Stimulated activated CD4-positive, alpha-beta T cell treated with anti-CD3 and anti-CD28 coated beads, Interleukin-4, amount 100 ng/mL, for 48 hours (primary cell): Measurements from ENCODE around the gene WDR7.

Source experiments
- DNase-seq, 2 donors: peaks; one replicate each; pipeline ENCODE4 v3.0.0-alpha.2; 2020; ENCODE audit warnings: low read depth in 2 of 2

Gene WDR7

DNA sequence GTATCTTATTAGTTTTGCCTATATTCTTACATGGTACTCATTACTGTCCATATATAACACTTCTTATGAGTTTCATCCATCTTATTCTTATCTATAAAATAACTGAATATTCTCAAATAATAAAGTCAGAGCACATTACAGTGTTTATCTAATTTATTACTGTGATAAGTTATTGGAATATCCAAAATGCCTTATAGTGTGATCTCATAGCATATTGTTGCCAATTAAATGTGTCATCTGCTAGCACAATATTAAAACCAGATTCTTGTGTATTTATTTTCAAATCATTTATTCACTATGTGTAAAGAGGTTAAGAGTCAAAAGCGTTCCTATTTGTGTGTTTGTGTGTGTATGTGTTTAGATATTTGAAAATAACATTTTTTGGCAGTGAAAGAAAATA, 151.9 kb downstream of the WDR7 start:
- no peak for DNase-seq

DNA sequence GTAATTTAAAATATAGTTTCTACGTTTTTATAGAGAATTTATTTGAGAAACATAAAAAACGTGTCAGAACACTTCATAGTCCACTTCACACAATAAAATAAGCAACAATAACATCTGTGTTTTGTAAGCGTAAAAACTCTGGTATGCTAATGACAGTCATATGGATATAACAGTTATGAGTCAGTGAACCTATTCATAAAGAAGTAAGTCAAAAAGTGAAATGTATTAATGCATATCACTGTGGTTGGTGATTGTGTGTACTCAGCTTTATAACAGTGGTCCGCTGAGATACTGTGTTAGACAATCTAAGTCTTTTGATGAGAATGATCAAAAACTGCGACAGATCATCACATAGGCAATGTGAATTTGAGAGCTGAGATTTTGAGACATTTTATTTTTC, 153.2 kb downstream of the WDR7 start:
- no peak for DNase-seq

DNA sequence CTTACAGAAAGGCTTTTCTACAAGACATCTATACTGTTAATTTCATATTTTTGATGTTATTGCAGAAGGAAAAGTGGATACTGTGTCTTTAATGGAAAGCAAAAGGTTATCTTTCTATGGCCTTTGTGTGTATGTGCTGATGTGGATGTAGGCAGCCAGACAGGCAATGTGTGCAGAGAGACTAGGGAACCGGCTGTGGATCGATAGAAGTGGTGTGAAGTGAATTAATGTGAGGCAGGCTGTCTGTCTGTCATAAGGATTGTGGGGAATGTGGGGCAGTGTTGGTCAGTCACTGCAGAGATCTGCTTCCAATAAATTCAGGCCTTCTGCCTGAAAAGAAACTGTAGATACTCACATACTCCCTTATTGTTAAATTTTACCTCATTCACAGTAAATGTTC, 156.7 kb downstream of the WDR7 start:
- no peak for DNase-seq

DNA sequence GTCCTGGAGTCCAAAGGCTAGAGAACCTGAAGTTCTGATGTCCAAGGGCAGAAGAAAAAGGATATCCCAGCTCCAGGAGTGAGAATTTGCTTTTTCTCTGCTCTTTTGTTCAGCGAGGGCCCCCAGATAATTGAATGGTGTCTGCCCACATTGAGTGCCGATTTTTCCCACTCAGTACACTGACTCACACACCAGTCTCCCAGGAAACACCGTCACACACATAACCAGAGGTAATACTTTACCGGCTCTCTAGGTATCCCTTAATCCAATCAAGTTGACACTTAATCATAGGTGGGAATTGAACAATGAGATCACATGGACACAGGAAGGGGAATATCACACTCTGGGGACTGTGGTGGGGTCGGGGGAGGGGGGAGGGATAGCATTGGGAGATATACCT, 161.5 kb downstream of the WDR7 start:
- DNase-seq = no peak

DNA sequence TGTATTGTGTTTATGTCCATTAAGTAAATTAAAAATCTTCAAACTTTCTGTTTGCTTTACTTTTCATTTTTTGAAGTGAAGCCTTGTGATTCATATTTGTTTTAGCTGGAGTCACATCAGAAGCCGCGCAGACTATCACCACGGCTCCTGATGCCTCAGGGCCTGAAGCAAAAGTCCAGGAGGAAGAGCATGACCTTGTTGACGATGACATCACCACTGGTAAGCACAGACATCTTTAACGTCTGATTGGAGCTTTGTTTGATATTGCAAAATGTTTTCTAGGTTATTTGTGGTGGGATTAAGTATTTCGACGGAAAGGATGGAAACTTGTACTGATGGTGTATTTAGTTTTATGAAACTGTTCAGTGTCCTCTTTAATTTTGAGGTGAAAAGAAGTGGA, 164.8 kb downstream of the WDR7 start:
- DNase-seq = no peak

DNA sequence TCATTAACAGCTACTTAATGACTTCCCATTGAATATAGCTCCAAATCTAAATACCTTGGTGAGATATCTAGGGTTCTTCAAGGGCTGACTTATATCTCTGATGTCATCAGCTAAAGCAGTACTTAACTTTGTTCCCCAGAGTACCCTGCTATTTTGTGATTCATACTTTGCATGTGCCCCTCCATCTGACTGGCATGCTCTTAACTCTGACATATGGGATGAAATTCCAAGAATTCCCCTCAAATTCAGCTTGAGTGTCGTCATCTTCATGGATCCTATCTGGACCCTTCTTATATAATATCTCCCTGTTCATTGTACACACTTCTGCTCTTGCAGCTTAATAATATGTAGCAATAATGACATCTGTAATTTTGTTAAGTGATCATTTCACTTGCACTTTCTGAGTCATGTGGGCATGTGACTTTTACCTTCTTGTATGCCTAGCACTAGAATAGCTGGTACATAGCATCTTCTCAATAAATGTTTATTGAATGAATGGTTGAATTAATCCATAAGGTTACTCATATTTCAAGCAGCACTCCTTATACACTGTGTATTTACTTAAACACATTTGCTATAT, 172.9 kb downstream of the WDR7 start:
- DNase-seq = no peak

DNA sequence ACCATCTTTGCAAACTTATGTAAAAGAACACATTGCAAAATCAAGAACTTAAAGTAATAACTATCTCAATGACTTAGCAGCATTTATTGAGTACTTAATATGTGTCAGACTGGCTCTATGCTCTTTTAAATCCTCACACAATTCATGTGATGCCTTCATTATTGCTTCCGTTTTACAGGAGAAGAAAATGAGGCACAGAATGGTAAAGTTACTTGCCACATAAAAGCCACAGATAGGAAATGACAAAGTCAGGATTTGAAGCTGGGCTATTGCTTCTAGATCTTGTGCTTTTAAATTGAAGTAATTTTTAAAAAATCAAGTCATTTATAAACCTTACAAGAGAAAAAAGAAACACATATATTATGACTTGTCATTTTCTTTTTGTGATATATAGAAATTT, 174.2 kb downstream of the WDR7 start:
- DNase-seq = no peak

DNA sequence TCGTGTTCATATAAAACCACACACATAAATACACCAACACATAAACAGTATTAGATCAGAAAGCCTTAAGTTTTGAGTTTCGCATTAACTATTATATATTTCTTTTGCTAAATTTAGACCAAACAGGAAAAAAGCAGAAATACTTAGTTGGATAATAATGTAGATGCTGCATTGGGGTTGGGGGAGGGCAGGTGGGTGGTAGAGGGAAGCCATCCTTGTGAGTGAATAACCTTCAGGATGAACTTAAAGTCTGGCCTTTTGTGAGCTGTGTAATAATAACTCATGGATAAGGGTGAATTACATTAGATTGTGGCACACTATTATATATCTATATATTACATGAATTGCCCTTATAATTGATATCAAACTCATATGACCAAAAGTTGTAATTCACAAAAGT, 174.7 kb downstream of the WDR7 start:
- no peak for DNase-seq

DNA sequence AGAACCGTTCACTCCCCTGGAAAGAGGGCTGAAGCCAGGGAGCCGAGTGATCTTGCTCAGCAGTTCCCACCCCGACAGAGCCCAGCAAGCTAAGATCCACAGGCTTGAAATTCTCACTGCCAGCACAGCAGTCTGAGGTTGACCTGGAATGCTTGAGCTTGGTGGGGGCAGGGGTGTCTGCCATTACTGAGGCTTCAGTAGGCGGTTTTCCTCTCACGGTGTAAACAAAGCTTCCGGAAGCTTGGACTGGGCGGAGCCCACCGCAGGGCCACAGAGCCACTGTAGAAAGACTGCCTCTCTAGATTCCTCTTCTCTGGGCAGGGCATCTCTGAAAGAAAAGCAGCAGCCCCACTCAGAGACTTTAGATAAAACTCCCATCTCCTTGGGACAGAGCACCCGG, 180.8 kb downstream of the WDR7 start:
- no peak for DNase-seq

DNA sequence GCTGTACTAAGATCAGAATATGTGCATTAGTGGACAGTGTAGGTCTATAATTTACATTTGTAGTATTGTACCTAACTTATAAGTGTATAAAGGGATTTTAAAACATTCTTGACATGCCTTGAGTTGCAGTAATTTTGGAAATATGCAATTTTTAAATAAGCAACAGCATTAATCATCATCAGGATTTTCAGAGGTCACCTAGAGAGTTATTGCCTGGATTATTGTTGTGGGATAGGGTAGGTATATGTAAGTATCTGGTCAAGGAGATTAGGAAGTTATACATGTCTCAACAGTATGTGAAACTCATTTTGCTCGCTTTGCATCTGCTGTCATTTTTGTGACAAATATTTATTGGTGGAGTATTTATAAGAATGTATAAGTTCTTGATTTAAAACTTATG, 184.2 kb downstream of the WDR7 start:
- no peak for DNase-seq

DNA sequence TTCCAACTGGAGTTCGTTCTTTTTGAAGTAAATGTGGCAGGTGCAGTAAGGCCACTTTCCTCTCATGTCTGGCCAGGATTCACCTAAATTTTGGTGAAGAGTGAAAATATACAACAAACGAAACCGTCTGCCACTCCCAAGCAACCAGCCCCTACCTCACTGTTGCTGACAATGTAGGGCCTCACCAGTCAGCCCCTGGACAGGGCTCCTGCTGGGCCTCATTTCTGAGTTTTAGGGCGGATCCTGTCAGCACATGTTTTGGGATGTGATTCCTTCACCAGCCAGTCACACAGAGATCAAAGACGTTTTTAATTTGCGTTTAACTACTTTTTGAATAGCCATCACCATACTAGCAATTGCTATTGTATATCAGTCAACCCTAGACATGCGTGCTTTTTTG, 185.0 kb downstream of the WDR7 start:
- no peak for DNase-seq

DNA sequence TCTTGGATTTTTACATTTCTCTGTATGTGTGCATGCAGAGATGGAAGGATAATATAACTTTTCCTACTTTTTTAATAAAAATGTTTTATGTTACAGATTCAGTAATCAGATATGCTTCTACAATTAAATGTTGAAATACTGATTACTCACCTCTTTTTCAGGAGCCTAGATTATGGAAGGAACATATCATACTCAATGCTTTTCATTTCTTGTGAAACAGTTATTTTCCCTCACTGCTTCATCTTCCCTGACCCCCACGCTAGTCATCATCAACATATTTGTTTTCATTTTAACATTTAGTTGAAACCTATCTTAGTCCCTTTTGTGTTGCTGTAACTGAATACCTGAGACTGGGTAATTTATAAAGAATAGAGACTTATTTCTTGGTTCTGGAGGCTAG, 190.7 kb downstream of the WDR7 start:
- no peak for DNase-seq

DNA sequence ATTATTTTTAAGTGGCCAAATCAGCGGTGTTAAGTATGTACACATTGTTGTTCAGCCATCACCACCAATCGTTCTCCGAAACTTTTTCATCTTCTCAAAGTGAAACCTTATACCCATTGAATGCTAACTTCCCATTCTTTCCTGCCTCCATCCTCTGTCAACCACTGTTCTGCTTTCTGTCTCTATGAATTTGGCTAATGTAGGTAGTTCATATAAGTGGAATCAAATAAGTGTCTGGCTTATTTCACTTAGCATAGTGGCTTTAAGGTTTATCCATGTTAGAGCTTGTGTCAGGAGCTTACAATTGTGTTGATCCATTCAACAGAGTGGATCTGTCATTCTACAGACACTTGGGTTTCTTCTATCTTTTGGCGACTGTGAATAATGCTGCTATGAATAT, 192.1 kb downstream of the WDR7 start:
- no peak for DNase-seq

DNA sequence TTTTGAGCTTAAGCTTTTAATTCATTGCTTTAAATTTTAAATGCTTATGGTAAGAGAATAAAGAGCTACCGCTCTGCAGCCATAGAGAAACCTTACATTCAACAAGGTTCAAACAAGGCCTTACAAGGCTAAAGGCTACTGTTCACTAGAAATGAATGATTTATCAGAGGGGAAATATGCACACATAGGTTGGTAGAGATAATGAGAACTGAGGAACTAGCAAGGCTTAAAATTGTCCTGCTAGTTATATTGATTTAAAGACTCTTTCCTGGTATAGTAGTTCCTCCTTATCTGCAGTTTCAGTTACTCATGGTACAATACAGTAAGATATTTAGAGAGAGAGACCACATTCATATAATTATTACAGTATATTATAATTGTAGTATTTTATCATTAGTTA, 193.4 kb downstream of the WDR7 start:
- no peak for DNase-seq

DNA sequence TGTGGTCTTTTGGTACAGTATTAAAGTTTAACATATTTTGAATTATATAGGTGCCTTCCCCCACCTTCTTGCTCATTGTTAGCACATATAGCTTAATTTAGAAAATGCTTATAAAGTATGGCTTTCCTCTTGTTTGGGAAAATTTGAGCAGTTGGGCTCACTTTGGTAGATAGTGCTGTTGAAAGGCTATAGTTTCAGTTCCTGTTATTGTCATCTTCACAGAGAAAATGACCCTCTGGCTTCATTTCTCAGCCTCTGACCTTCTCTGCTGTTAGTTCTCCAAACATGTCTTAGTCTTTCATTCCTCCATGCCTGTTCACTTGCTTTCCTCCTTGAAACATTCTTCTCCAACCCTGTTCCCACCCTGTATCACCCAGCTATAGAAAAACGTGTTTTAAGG, 200.6 kb downstream of the WDR7 start:
- no peak for DNase-seq

DNA sequence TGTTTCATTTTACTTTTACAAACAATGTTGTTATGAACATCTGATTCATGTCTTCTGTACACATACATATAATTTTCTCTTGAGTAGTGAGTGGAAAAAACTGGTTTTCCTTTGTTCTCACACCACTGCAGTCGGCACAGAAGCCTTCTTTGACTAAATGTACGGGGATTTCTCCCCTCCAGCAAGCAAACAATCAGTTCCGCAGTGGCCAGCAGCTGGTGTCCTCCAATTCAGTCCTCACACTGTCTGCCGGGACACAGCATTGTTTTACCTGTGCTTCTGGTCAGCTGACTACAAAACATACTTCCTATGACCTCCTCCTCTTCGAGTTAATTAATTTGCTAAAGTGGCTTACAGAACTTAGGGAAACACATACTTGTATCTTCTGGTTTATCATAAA, 202.8 kb downstream of the WDR7 start:
- DNase-seq = no peak

DNA sequence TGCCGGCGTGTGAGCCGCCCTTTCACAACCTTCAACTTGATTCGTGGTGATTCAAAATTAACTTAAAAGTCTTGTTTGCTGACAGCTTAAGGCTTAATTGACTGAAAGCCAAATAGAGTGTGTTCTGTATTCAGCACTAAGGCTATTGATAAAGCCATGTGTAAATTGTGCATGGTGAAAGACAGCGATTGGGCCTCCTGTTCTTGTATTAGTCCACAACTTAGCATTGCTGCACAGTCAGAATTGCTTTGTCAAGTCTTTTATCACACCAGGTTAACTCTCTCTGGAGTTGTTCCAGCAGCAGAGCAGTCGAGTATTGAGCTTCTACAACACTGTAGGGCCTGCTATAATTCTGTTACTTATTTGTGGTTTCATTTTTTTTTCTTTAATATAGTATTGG, 210.1 kb downstream of the WDR7 start:
- no peak for DNase-seq

DNA sequence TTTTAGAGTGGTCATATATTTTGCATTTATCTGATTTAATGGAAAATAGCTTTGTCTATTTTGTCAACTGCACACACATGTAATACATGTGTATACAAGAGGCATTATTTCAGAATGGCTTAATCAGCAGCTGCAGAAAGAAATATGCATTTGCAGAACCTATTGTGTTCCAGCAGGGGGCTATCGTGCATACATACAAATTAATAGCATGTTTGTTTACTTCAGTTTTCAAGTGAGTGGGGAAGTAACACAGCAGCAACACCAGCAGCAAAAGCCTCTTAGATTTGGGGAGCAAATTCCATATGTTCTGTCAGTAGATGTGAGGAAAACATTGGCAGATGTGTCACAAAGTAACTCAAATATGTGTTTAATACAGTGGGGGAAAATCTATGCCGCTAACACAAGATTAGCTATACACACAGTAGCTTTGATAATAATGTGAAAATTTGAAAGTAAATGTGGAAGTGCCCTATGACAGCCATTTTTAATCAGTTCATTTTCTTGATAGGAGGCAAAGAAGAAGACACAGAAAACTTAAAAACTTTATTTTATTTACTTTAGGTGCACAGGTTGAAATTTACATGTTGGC, 218.1 kb downstream of the WDR7 start:
- DNase-seq = no peak

DNA sequence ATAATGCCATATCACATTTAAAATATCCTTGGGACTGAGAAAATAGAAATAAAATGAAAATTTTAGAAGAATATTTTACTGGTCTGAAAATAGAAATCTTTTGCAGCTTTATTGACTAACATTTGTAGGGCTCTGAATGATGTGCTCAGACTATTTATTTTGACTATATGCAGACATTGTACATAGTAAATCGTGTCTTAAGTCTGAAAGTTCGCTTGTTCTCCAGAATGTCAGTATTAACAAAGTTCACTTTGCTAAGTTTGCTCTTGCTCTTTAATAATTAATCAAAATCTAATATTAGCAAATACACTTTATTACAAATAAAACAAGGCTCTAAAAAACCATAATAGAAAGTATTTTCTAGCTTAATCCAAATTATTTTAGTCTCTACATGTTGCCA, 219.8 kb downstream of the WDR7 start:
- no peak for DNase-seq

DNA sequence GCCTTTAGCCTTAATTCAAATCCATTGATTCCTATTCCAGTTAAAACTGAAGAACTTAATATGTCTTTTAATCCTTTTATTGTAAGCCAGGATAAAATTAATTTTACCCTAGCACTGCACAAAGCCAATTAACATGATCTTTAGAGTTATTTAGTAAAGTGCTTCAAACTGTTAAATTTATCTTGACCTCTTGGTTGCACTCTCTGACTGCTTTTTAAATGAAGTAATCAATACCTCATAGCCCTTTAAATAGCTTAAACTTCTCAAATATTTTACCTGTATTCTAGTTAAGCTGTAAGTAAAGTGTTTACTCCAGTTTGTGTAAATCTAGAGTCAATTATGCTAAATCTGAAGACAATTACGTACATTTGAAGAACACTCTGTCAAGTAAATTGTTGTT, 221.0 kb downstream of the WDR7 start:
- DNase-seq = no peak

DNA sequence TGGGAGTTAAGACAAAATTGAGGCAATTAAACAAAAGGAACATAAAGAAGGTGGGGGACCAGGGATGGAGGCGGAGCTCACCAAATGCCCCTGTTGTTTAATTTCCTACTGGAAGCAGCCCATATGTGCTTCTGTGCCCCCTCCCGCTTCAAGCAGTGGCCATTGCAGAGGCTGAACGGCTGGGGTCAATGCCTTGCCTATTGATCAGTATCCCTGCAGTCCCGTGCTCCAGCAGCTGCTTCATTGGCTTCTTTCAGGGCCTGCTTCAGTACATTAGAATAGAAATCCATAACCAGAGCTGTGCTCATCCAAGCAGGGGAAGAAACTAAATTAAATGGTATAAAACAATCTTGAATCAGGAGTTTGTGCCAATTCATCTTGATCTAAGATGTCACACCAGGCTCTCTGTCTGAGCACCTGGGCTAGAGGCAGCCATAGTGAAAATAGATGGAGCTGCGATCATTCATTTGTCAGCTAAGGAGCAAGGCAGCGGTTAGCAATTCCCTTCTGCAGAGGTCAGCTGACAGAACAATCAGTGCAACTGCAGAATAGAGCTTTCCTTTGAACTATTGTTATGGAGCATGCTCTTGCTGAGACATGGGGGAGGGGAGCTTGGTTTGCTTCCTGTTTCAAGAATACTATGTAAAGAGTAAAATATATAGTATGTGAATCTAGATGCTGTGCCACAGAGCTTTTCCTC, 222.4 kb downstream of the WDR7 start:
- no peak for DNase-seq

DNA sequence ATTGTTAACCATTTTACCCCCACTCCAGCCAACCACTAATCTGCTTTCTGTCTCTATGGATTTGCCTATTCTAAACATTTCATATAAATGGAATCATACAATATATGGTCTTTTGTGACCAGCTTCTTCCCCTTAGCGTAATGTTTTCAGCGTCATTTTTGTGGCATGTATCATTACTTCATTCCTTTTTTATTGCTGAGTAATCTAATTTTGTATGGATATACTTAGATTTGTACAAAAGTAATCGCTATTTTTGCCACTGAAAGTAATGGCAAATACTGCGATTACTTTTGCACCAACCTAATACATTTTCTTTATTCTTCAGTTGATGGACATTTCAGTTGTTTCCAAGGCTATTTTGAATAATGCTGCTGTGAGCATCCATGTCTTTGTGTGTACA, 227.6 kb downstream of the WDR7 start:
- no peak for DNase-seq

DNA sequence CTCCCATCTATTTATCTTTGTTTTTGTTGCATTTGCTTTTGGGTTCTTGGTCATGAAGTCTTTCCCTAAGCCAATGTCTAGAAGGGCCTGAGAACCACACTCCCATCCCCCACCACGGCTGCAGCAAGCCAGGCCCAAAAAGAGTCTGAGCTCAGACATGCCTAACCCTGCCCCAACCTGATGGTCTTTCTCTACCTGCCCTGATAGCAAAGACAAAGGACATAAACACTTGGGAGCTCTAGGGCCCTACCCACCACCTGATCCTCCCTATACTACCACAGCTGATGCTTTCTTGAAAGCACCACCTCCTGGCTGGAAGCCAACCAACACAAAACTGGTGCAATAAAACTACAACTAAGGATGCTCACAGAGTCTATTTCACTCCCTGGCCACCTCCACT, 233.4 kb downstream of the WDR7 start:
- no peak for DNase-seq

DNA sequence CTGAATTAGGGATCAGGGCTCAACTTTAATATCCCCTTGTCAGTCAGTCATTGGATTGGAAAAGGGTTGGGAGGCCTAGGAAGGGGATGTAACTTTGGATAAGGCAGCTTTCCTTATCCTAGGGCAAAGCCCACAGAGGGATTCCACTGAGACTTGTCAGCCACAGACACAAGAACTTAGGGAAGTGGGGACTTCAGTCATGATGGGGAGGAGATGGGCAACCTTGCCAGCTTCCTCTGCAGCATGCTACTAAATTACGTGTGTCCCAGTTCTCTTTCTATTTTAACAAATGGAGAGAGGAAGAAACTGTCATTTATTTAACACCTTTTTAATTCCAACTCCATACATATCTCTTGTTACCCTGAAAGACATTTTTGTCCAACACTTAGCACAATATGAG, 237.8 kb downstream of the WDR7 start:
- DNase-seq = no peak
